HEK293T (cell line): ENCODE results near the gene TFF1.

ENCODE experiments used
- CTCF ChIA-PET: fragments of 350-600 bp; formaldehyde crosslinking; extraction: SDS; loops from one replicate; lab custom pipeline; 2021; ENCODE audit warnings: antibody characterized with exemption, inconsistent platforms; lab: Yijun Ruan, JAX
- POLR2A ChIA-PET: fragments of 350-600 bp; formaldehyde crosslinking; extraction: SDS; loops from one replicate; lab custom pipeline; 2020; ENCODE audit warnings: antibody characterized with exemption, inconsistent platforms; lab: Yijun Ruan, JAX
- DNase-seq: peaks from one replicate; pipeline ENCODE4 v3.0.0; 2012; ENCODE audit warnings: mixed read lengths; ENCODE audit errors: extremely low spot score
- ARNT ChIP-seq: fragments of 450-650 bp; IDR thresholded peaks from 2 replicates; pipeline ENCODE4 v1.6.1; 2017; ENCODE audit warnings: mild to moderate bottlenecking
- BHLHE40 ChIP-seq: fragments of 450-650 bp; IDR thresholded peaks from 2 replicates; pipeline ENCODE4 v1.6.1; 2016; ENCODE audit warnings: mild to moderate bottlenecking, moderate library complexity, borderline replicate concordance
- CTBP1 ChIP-seq: fragments of 450-650 bp; IDR thresholded peaks from 2 replicates; pipeline ENCODE4 v1.6.1; 2016; ENCODE audit warnings: borderline replicate concordance
- ELF4 ChIP-seq: fragments of 450-650 bp; IDR thresholded peaks from 2 replicates; pipeline ENCODE4 v1.6.1; 2017; ENCODE audit warnings: antibody characterized with exemption
- FOXA1 ChIP-seq: fragments of 450-650 bp; IDR thresholded peaks from 2 replicates; pipeline ENCODE4 v1.6.1; 2016; ENCODE audit warnings: mild to moderate bottlenecking
- FOXK2 ChIP-seq: fragments of 450-650 bp; IDR thresholded peaks from 2 replicates; pipeline ENCODE4 v1.6.1; 2016; ENCODE audit warnings: mild to moderate bottlenecking
- FOXM1 ChIP-seq: fragments of 450-650 bp; IDR thresholded peaks from 2 replicates; pipeline ENCODE4 v1.6.1; 2017; ENCODE audit warnings: mild to moderate bottlenecking, borderline replicate concordance
- HDGF ChIP-seq: fragments of 450-650 bp; IDR thresholded peaks from 2 replicates; pipeline ENCODE4 v1.6.1; 2017; ENCODE audit warnings: antibody characterized with exemption, borderline replicate concordance
- L3MBTL2 ChIP-seq: fragments of 450-650 bp; conservative IDR thresholded peaks from 2 replicates; pipeline ENCODE4 v1.6.1; 2016; ENCODE audit warnings: mild to moderate bottlenecking
- LEF1 ChIP-seq: fragments of 450-650 bp; IDR thresholded peaks from 2 replicates; pipeline ENCODE4 v1.6.1; 2017; ENCODE audit warnings: mild to moderate bottlenecking, borderline replicate concordance
- NFRKB ChIP-seq: fragments of 450-650 bp; IDR thresholded peaks from 2 replicates; pipeline ENCODE4 v1.6.1; 2016; ENCODE audit warnings: mild to moderate bottlenecking, moderate library complexity
- SP1 ChIP-seq: fragments of 450-650 bp; IDR thresholded peaks from 2 replicates; pipeline ENCODE4 v1.6.1; 2017
- SUZ12 ChIP-seq: fragments of 450-650 bp; IDR thresholded peaks from 2 replicates; pipeline ENCODE4 v1.6.1; 2016; ENCODE audit warnings: mild to moderate bottlenecking
- TARDBP ChIP-seq: fragments of 450-650 bp; IDR thresholded peaks from 2 replicates; pipeline ENCODE4 v1.6.1; 2016
- ZNF384 ChIP-seq: fragments of 450-650 bp; IDR thresholded peaks from 2 replicates; pipeline ENCODE4 v1.6.1; 2016
- TF ChIP-seq, protein P1 (sequence below): fragments of 450-650 bp; IDR thresholded peaks from 2 replicates; pipeline ENCODE4 v1.6.1; 2016

Gene TFF1

DNA sequence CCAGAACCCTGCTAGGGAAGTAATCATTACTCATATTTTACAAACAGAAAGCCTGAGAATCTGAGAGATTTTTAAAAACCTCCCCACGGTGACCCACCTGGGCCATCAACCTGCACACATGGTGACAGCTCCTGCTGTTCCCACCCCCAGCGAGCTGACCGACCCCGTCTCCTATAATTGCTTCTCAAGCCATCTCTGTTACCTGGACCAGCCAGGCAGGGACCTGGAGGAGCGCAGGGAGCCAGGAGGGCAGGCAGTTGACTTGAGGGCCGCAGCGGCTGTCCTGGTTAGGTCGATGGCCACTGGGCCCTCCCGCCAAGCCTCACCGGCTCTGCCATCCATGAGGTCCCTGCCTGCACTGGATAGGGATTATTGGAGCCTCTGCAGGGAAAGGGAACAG is 23.2 kb downstream of the TFF1 start:
- POLR2A ChIA-PET: no interaction called here
- CTCF ChIA-PET: interaction anchor here (1.0 kb wide), 1 partner anchor 32 kb away, joined by 4 read pairs; no protein-coding TSS in a partner anchor
- TF ChIP-seq BHLHE40 (no peak), SP1 (no peak), ZNF384 (no peak), LEF1 (no peak), TARDBP (no peak), HDGF (no peak), FOXM1 (no peak), ELF4 (no peak), SUZ12 (no peak), NFRKB (no peak), CTBP1 (no peak), L3MBTL2 (no peak), FOXA1 (no peak), ARNT (no peak), FOXK2 (no peak)
- TF ChIP-seq, protein P1, sequence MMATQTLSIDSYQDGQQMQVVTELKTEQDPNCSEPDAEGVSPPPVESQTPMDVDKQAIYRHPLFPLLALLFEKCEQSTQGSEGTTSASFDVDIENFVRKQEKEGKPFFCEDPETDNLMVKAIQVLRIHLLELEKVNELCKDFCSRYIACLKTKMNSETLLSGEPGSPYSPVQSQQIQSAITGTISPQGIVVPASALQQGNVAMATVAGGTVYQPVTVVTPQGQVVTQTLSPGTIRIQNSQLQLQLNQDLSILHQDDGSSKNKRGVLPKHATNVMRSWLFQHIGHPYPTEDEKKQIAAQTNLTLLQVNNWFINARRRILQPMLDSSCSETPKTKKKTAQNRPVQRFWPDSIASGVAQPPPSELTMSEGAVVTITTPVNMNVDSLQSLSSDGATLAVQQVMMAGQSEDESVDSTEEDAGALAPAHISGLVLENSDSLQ: no peak

DNA sequence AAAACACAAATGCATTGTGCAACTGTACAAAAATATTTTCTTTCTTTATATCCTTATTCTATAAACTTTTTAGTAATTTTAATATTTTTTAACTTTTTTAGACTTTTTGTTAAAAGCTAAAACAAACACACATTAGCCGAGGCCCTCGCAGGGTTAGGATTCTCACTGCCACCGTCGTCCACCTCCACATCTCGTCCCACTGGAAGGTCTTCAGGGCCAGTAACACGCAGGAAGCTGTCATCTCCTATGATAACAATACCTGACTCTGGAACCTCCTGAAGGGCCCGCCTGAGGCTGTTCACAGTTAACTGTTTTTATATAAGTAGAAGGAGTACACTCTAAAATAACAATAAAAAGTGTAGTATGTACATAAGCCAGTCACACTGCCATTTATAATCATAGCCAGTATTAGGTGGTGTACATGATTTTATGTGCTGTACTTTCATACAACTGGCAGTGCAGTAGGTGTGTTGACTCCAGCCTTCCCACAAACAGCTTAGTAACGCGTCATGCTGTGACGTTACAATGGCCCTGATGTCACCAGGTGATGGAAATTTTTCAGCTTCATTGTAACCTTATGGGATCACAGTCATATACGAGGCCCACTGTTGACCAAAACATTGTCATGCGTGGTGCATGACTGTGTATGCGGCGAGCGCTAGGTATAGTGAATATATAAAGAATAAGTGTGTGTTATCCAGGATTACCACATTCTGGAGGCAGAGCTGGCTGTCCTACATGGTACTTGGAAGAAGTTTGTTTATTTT is 24.4 kb downstream of the TFF1 start:
- ChIA-PET CTCF (no interaction called here), POLR2A (no interaction called here)
- no peak for DNase-seq
- TF ChIP-seq BHLHE40: no peak
- TF ChIP-seq LEF1: no peak
- no peak for TF ChIP-seq ZNF384

More for the DNA sequence above, 23.2 kb downstream of the TFF1 start:
- DNase-seq: no peak

DNA sequence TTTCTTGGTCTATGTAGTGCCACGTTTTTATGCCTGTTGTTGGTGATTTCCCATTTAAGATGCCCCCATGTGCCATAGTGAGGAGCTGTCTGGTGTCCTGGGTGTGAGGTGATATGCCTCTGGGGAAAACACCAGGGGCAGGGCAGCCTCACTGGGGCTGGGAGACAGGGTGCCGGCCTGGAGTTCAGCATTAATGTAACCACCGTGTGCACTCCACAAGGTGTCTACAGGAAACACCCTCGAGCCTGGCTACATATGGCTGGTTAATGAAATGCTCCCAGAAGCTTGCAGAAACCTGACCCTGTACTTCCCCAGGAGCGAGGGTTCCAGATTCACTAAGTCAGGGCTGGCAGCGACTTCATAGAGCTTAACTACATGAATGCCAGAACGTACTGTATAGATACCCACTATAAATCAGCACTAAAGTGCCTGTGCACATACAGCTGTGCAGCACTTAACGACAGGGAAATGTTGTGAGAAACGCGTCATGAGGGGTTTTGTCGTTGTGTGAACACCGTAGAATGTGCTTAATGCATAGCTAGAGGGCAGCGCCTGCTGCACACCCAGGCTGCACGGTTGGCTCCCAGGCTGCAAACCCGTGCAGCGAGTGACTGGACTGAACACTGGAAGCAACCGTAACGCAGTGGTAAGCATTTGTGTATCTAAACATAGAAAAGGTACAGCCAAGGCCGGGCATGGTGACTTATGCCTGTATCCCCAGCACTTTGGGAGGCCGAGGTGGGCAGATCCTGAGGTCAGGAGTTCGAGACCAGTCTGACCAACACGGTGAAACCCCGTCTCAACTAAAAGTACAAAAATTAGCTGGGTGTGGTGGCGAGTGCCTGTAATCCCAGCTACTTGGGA is 25.9 kb downstream of the TFF1 start:
- TF ChIP-seq HDGF (no peak), SUZ12 (no peak), SP1 (no peak), LEF1 (no peak), CTBP1 (no peak), ELF4 (no peak), TARDBP (no peak), NFRKB (no peak), FOXK2 (no peak), BHLHE40 (no peak), L3MBTL2 (no peak), ZNF384 (no peak), ARNT (no peak), FOXA1 (no peak), FOXM1 (no peak)
- TF ChIP-seq, protein P1: no peak
- DNase-seq: no peak
- ChIA-PET POLR2A (no interaction called here), CTCF (no interaction called here)

DNA sequence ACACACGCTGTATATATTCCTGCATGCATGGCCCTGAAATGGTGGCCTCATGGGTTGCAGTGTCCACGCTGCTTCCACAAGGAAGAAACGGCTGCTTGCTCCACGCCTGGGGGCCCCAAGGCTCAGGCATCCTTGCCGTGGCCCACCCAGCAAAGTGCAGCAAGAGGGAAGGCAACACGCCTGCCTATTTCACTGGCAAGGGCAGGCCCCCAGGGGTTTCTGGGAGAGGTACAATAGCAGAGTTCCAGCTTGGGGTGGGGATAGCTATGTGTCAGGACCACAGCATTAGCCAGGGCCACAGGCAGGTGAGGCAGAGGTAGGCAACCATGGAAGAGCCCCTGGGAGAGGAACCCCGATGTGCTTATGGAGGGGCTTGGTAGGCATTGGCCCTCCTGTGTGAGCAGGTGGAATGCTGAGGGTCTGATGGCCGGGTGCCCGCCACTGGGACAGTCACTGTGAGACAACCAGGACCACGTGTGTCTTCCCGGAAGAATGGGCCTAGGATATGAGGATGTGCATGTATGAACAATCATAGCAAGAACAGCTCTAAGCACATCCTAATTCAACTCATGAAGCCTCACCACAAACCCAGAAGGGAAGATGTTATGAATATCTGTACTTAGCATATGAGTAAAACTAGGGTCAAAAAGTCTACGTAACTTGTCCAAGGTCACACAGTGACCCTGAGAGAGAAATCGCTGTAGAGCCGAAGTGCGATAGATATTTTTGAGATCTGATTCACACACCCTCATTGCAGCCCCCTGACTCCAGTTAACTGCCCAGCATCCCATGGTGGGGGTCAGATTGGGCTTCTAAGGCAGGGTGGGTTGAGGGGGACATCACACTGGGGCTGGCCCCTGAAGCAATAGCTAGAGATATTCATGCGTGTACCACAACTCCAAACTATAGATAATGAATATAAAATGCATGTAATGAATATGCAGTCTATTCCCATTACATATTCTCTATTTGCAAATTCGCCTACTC is 27.3 kb downstream of the TFF1 start:
- no peak for DNase-seq
- CTCF ChIA-PET: interaction anchor here (0.7 to 1.0 kb wide), 2 partner anchors 30 to 105 kb away, joined by 3 read pairs; no protein-coding TSS in a partner anchor
- TF ChIP-seq ARNT: no peak
- TF ChIP-seq ZNF384: no peak
- no peak for TF ChIP-seq FOXK2
- TF ChIP-seq, protein P1: no peak
- TF ChIP-seq BHLHE40: no peak
- no peak for TF ChIP-seq FOXM1
- no peak for TF ChIP-seq TARDBP
- TF ChIP-seq SP1: no peak
- TF ChIP-seq ELF4: no peak
- POLR2A ChIA-PET: no interaction called here
